EH (cell line): ENCODE results near the gene RPP25L.

ENCODE experiments used
- DNase-seq: peaks from one replicate; pipeline ENCODE4 v3.0.0-alpha.2; 2015; ENCODE audit warnings: low read depth

Gene RPP25L

DNA sequence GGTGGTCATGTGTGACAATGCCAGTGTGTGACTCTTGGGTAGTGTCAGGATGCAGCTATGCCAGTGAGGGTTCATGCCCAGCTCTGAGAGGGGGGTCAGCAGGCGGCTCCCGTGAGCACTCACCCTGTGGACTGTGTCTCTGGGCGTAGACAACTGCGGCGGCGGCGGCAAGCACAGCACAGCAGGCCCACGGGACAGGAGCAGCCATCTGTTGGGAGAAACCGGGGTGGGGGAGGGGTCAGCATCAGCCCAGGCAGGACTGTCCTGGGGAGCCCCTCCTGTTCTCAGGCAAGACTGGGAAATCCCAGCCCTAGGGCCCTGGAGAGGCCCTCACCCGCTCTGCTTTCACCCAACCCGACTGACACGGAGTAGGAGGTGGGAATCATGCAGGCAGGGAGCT lies 43.1 kb downstream of the RPP25L start:
- DNase-seq, result no peak

- no peak for DNase-seq
These were observed 43.8 kb downstream of the RPP25L start for GRCh38 chr9:34568133-34568532.

DNA sequence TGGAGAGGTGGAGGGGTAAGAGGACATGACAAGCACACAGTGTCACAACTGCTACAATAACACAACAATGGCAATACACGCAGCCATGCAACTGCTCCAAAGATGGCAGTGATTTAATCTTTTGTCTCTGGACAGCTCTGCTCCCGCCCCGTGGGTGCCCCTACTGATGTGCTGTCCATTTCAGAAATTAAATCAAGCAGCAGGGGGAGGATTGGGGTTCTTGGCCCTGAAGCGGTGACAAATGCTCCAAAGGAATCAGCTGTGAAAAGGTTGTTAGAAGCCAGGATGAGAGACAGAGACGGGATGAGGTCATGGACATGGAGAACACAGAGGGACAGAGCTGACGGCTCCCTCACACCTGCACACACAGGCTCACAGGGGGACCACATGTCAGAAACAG lies 44.9 kb downstream of the RPP25L start:
- no peak for DNase-seq

DNA sequence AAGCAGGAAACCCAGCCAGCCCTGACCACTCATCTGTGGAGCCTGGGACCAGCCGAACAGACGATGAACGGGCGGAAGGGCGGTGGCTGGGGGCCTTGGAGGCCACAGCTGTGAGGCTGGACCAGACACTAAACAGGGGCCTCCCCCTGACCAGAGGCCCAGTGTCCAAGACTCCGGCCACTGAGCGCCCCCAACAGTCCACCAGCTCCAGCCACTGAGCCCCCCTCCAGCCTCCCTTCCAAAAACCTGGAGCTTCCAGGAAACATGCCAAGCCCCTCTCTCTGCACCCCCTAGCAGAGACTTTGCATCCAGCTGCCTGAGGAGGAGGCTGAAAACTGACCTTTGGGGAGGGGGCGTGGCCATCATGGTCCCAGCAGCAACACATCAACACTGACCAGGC lies 45.6 kb downstream of the RPP25L start:
- no peak for DNase-seq

DNA sequence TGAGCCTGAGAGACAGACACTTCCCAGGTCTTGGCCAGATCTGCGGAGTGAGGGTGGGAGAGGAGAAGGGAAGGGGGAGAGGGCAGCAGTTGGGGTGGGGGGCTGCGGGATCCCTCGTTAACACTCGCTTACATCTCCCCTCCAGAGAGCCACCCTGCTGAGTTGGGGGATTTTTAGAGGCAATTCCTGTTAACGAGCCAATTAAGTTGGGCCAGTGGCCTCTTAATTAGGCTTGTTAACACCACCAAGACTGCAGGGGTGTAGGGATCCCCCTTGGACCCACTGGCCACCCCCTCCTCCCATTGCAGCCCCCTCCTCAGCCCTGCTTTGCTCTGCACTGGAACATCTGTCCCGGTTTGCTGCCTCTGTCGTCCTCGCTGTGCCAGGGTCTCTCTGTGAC lies 46.0 kb downstream of the RPP25L start:
- no peak for DNase-seq

GRCh38 chr9:34564617-34565016 lies 47.3 kb downstream of the RPP25L start:
- DNase-seq, result no peak

- no peak for DNase-seq
These were observed 48.6 kb downstream of the RPP25L start for GRCh38 chr9:34563262-34563661.

DNA sequence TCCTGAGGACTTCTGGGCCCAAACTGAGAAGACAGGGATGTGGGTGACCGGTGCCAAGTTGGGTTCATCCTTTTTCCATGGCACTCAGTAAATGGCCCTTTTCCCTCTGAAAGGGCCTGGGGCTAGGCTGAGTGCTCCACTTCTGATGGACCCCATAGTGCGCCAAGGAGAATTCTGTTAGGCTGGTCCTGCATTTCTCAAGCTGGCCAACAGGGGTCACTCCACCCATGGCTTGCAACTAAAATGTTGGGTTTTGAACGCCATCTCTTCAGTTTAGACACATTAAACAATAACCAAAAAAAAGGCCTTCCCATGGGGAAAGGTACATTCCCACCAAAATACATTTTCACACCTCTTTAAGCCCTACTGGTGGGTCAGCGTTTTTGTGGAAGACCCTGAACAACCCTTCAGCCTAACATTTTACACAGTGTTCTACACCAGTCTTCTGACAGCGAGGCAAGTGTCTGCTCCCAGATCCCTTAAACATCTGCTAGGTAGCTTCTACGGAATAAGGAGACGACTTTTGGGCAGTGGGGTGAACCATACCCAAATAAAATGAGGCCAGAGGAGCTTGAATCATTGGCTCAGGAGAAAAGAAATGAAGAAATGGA lies 49.7 kb downstream of the RPP25L start:
- no peak for DNase-seq

DNA sequence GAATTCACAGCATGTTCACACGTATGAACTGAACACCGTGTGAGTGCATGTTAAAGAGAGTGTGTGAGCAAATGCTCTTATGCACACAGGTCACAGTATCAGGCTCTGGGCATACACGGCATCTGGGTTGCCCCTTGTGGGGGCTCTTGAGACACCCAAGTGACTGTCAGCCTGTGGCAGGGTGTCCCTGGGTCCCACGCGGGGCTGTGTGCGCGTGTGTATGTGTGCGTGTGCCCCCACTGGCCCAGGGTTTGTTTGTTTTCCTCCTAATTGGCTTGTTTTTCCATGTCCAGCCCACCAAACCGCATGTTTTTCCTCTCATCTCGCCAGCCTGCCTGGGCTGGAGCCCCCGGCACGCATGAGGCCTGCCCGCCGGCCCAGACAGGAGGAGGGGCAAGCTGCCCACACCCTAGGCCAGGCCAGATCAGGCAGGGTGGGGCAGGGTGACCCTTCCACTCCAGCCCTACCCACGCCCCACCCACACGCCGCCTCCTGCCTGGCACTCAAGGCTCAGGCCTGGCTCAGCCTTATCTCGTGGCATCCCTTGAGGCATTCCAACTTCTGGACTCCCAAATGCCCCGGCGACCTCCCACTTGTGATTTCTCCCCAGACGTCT lies 51.2 kb downstream of the RPP25L start:
- no peak for DNase-seq
